ENCODE results near the gene RTN1.

DNA sequence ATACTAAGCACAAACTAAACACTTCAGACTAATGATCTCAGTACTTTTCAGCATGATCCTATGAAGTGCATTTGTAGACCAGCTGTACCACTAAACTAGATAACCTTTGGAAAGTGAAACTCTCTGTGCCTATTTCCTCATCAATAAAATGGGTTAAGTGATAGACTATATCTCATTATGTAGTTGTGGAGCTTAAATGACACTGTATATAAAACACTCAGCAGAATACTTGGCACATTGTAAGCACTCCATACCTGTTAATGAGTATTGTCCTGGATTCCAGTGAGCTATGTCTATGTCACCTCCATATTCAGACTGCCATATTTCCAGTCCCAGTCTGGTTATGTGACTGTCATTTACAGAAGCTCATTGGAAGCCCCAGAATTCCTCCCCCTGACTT is 44.4 kb downstream of the RTN1 start:
- TF ChIP-seq, protein P1, sequence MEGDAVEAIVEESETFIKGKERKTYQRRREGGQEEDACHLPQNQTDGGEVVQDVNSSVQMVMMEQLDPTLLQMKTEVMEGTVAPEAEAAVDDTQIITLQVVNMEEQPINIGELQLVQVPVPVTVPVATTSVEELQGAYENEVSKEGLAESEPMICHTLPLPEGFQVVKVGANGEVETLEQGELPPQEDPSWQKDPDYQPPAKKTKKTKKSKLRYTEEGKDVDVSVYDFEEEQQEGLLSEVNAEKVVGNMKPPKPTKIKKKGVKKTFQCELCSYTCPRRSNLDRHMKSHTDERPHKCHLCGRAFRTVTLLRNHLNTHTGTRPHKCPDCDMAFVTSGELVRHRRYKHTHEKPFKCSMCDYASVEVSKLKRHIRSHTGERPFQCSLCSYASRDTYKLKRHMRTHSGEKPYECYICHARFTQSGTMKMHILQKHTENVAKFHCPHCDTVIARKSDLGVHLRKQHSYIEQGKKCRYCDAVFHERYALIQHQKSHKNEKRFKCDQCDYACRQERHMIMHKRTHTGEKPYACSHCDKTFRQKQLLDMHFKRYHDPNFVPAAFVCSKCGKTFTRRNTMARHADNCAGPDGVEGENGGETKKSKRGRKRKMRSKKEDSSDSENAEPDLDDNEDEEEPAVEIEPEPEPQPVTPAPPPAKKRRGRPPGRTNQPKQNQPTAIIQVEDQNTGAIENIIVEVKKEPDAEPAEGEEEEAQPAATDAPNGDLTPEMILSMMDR (IDR thresholded peaks at IDR 0.05): no peak
- TF ChIP-seq SMC3 (IDR thresholded peaks at IDR 0.05; ENCODE audit: low read depth, low read length) (no peak), EP300 (IDR thresholded peaks at IDR 0.05; ENCODE audit: borderline replicate concordance in 1 of 2, low read depth in 1 of 2, low read length in 1 of 2) (no peak), JUND (IDR thresholded peaks at IDR 0.05) (no peak), ELF1 (IDR thresholded peaks at IDR 0.05) (no peak), FOSL2 (IDR thresholded peaks at IDR 0.05; ENCODE audit: borderline replicate concordance, low read depth) (no peak), RCOR1 (IDR thresholded peaks at IDR 0.05; ENCODE audit: low read length) (no peak), TAF1 (IDR thresholded peaks at IDR 0.05; ENCODE audit: borderline replicate concordance, low read depth, low read length) (no peak), YY1 (IDR thresholded peaks at IDR 0.05; ENCODE audit: low read depth) (no peak)
- TF ChIP-seq, protein P2, sequence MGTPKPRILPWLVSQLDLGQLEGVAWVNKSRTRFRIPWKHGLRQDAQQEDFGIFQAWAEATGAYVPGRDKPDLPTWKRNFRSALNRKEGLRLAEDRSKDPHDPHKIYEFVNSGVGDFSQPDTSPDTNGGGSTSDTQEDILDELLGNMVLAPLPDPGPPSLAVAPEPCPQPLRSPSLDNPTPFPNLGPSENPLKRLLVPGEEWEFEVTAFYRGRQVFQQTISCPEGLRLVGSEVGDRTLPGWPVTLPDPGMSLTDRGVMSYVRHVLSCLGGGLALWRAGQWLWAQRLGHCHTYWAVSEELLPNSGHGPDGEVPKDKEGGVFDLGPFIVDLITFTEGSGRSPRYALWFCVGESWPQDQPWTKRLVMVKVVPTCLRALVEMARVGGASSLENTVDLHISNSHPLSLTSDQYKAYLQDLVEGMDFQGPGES (IDR thresholded peaks at IDR 0.05; ENCODE audit: low read depth, low read length): no peak
- TF ChIP-seq, protein P3, sequence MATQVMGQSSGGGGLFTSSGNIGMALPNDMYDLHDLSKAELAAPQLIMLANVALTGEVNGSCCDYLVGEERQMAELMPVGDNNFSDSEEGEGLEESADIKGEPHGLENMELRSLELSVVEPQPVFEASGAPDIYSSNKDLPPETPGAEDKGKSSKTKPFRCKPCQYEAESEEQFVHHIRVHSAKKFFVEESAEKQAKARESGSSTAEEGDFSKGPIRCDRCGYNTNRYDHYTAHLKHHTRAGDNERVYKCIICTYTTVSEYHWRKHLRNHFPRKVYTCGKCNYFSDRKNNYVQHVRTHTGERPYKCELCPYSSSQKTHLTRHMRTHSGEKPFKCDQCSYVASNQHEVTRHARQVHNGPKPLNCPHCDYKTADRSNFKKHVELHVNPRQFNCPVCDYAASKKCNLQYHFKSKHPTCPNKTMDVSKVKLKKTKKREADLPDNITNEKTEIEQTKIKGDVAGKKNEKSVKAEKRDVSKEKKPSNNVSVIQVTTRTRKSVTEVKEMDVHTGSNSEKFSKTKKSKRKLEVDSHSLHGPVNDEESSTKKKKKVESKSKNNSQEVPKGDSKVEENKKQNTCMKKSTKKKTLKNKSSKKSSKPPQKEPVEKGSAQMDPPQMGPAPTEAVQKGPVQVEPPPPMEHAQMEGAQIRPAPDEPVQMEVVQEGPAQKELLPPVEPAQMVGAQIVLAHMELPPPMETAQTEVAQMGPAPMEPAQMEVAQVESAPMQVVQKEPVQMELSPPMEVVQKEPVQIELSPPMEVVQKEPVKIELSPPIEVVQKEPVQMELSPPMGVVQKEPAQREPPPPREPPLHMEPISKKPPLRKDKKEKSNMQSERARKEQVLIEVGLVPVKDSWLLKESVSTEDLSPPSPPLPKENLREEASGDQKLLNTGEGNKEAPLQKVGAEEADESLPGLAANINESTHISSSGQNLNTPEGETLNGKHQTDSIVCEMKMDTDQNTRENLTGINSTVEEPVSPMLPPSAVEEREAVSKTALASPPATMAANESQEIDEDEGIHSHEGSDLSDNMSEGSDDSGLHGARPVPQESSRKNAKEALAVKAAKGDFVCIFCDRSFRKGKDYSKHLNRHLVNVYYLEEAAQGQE (IDR thresholded peaks at IDR 0.05; ENCODE audit: low read depth, low read length): no peak
- TF ChIP-seq, protein P4, sequence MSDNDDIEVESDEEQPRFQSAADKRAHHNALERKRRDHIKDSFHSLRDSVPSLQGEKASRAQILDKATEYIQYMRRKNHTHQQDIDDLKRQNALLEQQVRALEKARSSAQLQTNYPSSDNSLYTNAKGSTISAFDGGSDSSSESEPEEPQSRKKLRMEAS (IDR thresholded peaks at IDR 0.05; ENCODE audit: low read depth): no peak
- TF ChIP-seq, protein P5, sequence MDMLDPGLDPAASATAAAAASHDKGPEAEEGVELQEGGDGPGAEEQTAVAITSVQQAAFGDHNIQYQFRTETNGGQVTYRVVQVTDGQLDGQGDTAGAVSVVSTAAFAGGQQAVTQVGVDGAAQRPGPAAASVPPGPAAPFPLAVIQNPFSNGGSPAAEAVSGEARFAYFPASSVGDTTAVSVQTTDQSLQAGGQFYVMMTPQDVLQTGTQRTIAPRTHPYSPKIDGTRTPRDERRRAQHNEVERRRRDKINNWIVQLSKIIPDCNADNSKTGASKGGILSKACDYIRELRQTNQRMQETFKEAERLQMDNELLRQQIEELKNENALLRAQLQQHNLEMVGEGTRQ (IDR thresholded peaks at IDR 0.05; ENCODE audit: borderline replicate concordance, low read depth, low read length): no peak
